Fibroblast of the aortic adventitia (primary cell): ENCODE data around the gene BCL6. TPM values are rescaled to one million over a fixed set of nuclear protein-coding genes. Genes with fewer than 3 reads are reported as not detected.

ENCODE experiments used
- DNase-seq: peaks from one replicate; pipeline ENCODE4 v3.0.0-alpha.2; 2010; ENCODE audit warnings: low read depth
- H3K4me3 ChIP-seq: 2 replicates; pipeline ENCODE4 v1.5.1; 2011; ENCODE audit warnings: low read depth, mild to moderate bottlenecking, control low read depth, low read length, moderate library complexity
- CTCF ChIP-seq: IDR thresholded peaks from 2 replicates; pipeline ENCODE4 v1.5.1; 2011; ENCODE audit warnings: mild to moderate bottlenecking, low read length, control low read depth, inconsistent platforms; ENCODE audit not compliant: insufficient read depth
- total RNA-seq: library from RNA; depleted of rRNA; stranded (reverse); fragments of >200 nt; gene quantifications from 2 replicates; pipeline ENCODE4 v1.2.3, GENCODE V29; 2012; ENCODE audit warnings: low replicate concordance

BCL6 gene
- 24.8 and 90.1 TPM in 2 replicates for total RNA-seq

- TF ChIP-seq CTCF = no peak
- DNase-seq = peak; percentile 100
- peak within 1 kb of the TSS; percentile 87 for H3K4me3 ChIP-seq
Observed at GRCh38 chr3:187745201-187746058, at the start of gene BCL6. Gene BCL6 (minus strand): TSS chr3:187745468. CDS start chr3:187733693, 11,775 bp downstream.

- DNase-seq = no peak
- TF ChIP-seq CTCF = no peak
- H3K4me3 ChIP-seq = no peak overlapping the region
Observed at GRCh38 chr3:187794731-187795130, 49.5 kb upstream of the BCL6 start.

GRCh38 chr3:187793618-187794017 lies 48.4 kb upstream of the BCL6 start:
- DNase-seq = no peak
- H3K4me3 ChIP-seq = no peak overlapping the region
- TF ChIP-seq CTCF = no peak

GRCh38 chr3:187792521-187792920 lies 47.3 kb upstream of the BCL6 start:
- no peak overlapping the region for H3K4me3 ChIP-seq
- DNase-seq = no peak
- TF ChIP-seq CTCF = no peak

GRCh38 chr3:187789872-187790271 lies 44.6 kb upstream of the BCL6 start:
- DNase-seq = no peak
- no peak overlapping the region for H3K4me3 ChIP-seq
- TF ChIP-seq CTCF = no peak

GRCh38 chr3:187788984-187789857 lies 44.0 kb upstream of the BCL6 start:
- no peak for DNase-seq
- TF ChIP-seq CTCF = no peak
- H3K4me3 ChIP-seq = no peak overlapping the region
